Endothelial cell of umbilical vein (primary cell): Measurements from ENCODE around the gene FZR1. TPM values are rescaled to one million over a fixed set of nuclear protein-coding genes. Genes with fewer than 3 reads are reported as not detected.
A peak's percentile ranks its signal among the peaks of the same experiment; 100 is the strongest.

Experiments
- BruUV-seq: library from RNA; stranded (reverse); fragments of 400-500 nt; replicated peaks from 2 replicates; lab custom pipeline; 2021; lab: Mats Ljungman, UMichigan
- CTCF ChIA-PET: fragments of 300-600, 350-600 bp; sonication (Branson Sonifier 250); formaldehyde crosslinking; loops from one replicate; lab custom pipeline; 2021; ENCODE audit warnings: antibody characterized with exemption, inconsistent platforms; lab: Charles Lee
- POLR2A ChIA-PET: fragments of 300-600, 350-600 bp; sonication (Branson Sonifier 250); formaldehyde crosslinking; loops from one replicate; lab custom pipeline; 2021; ENCODE audit warnings: antibody characterized with exemption, inconsistent platforms; lab: Charles Lee
- DNase-seq: peaks from one replicate; pipeline ENCODE4 v3.0.0-alpha.2; 2011; ENCODE audit warnings: low read depth, low spot score
- FAIRE-seq: peaks from 2 replicates; lab custom pipeline; 2011; peaks lifted over from hg19 to GRCh38; lab: Jason Lieb, UNC
- H2AFZ ChIP-seq: 2 replicates; pipeline ENCODE4 v1.6.0; 2012; ENCODE audit warnings: low read depth, low read length, control low read depth, inconsistent platforms
- H3K27ac ChIP-seq: 2 replicates; pipeline ENCODE4 v1.5.1; 2011; ENCODE audit warnings: low read depth, mild to moderate bottlenecking, control low read depth, low read length, moderate library complexity; ENCODE audit not compliant: insufficient read depth
- H3K27me3 ChIP-seq, 2 experiments: 2 replicates each; pipeline versions ENCODE4 v1.6.0 to v1.6.1; 2011; ENCODE audit warnings: low read length in 2 of 2, mixed read lengths in 1 of 2; ENCODE audit not compliant: control insufficient read depth in 2 of 2, insufficient read depth in 2 of 2
- H3K36me3 ChIP-seq, 2 experiments: 2 replicates in 1 of 2; 3 replicates in 1 of 2; pipeline ENCODE4 v1.5.1; 2011; ENCODE audit warnings: low read length in 2 of 2, mild to moderate bottlenecking in 1 of 2, moderate library complexity in 1 of 2; ENCODE audit not compliant: control insufficient read depth in 2 of 2, insufficient read depth in 2 of 2; ENCODE audit errors: extremely low read depth in 1 of 2
- H3K4me1 ChIP-seq: 3 replicates; pipeline ENCODE4 v1.5.1; 2011; ENCODE audit warnings: mild to moderate bottlenecking, low read length; ENCODE audit not compliant: control insufficient read depth, insufficient read depth; ENCODE audit errors: extremely low read depth
- H3K4me2 ChIP-seq: 2 replicates; pipeline ENCODE4 v1.6.1; 2011; ENCODE audit warnings: low read length, control low read depth, mixed read lengths; ENCODE audit not compliant: insufficient read depth
- H3K4me3 ChIP-seq, 3 experiments: fragments of 200-600 bp in 1 of 3; sonication (generic), shearing (Covaris generic) in 1 of 3; replicated peaks in 1 of 3; 2 replicates each; pipeline ENCODE4 v1.5.1; 2011 to 2016; ENCODE audit warnings: control low read depth in 3 of 3, low read length in 3 of 3, mild to moderate bottlenecking in 2 of 3, inconsistent platforms in 1 of 3, low read depth in 1 of 3, moderate library complexity in 1 of 3; ENCODE audit not compliant: insufficient read depth in 1 of 3
- H3K79me2 ChIP-seq: 2 replicates; pipeline ENCODE4 v1.6.0; 2012; ENCODE audit warnings: low read length, inconsistent platforms; ENCODE audit not compliant: control insufficient read depth, insufficient read depth
- H3K9ac ChIP-seq: replicated peaks from 2 replicates; pipeline ENCODE3; 2011; ENCODE audit warnings: low read length, control low read depth; ENCODE audit not compliant: insufficient read depth; ENCODE audit errors: extremely low read depth
- H3K9me1 ChIP-seq: replicated peaks from 3 replicates; pipeline ENCODE4 v1.6.0; 2011; ENCODE audit warnings: mild to moderate bottlenecking, low read length; ENCODE audit not compliant: control insufficient read depth, insufficient read depth; ENCODE audit errors: extremely low read depth
- H3K9me3 ChIP-seq: replicated peaks from 2 replicates; pipeline ENCODE4 v1.5.1; 2012; ENCODE audit warnings: low read length, inconsistent platforms; ENCODE audit not compliant: control insufficient read depth, insufficient read depth
- H4K20me1 ChIP-seq: replicated peaks from 2 replicates; pipeline ENCODE3; 2011; ENCODE audit warnings: mild to moderate bottlenecking, low read length; ENCODE audit not compliant: control insufficient read depth, insufficient read depth; ENCODE audit errors: extremely low read depth
- CTCF ChIP-seq, 2 donors: IDR thresholded peaks; 1 replicate in 1 of 2; 2 replicates in 1 of 2; pipeline ENCODE4 v1.5.1; 2011; ENCODE audit warnings: low read length in 2 of 2, mild to moderate bottlenecking in 2 of 2, moderate library complexity in 2 of 2, control low read depth in 1 of 2, inconsistent platforms in 1 of 2, low read depth in 1 of 2; ENCODE audit not compliant: insufficient read depth in 1 of 2; ENCODE audit errors: extremely low read depth in 1 of 2
- EZH2 ChIP-seq: IDR thresholded peaks from 2 replicates; pipeline ENCODE4 v1.6.1; 2012; ENCODE audit warnings: borderline replicate concordance, low read depth, mild to moderate bottlenecking, moderate library complexity, low read length, inconsistent platforms; ENCODE audit not compliant: severe bottlenecking
- FOS ChIP-seq: IDR thresholded peaks from 2 replicates; pipeline ENCODE4 v1.6.1; 2011; ENCODE audit warnings: mild to moderate bottlenecking, low read length, moderate library complexity, borderline replicate concordance; ENCODE audit not compliant: insufficient read depth
- GATA2 ChIP-seq: IDR thresholded peaks from 2 replicates; pipeline ENCODE4 v1.7.0; 2011; ENCODE audit warnings: low read depth, mild to moderate bottlenecking, moderate library complexity, mixed read lengths, low read length; ENCODE audit not compliant: insufficient read length, insufficient read depth
- JUN ChIP-seq: IDR thresholded peaks from 2 replicates; pipeline ENCODE4 v1.6.1; 2011; ENCODE audit warnings: borderline replicate concordance, low read depth; ENCODE audit not compliant: insufficient read length, insufficient read depth
- MAX ChIP-seq: IDR thresholded peaks from 2 replicates; pipeline ENCODE4 v1.6.1; 2011; ENCODE audit not compliant: insufficient read depth, insufficient read length
- MYC ChIP-seq: IDR thresholded peaks from one replicate; pipeline ENCODE4 v1.6.1; 2011; ENCODE audit warnings: mild to moderate bottlenecking, low read depth, low read length
- POLR2A ChIP-seq: IDR thresholded peaks from 2 replicates; pipeline ENCODE4 v1.6.1; 2012; ENCODE audit warnings: low read depth, mild to moderate bottlenecking, control low read depth, low read length
- POLR2AphosphoS5 ChIP-seq: IDR thresholded peaks from 2 replicates; pipeline ENCODE4 v1.6.1; 2012; ENCODE audit warnings: low read depth, mild to moderate bottlenecking, control low read depth, low read length, moderate library complexity; ENCODE audit not compliant: insufficient read depth
- dilution Hi-C: fragments of 300-500 bp; cut with MboI; formaldehyde crosslinking; loops from one replicate; pipeline ENCODE4 v1.15.0; 2019; ENCODE audit warnings: low sequenced_read_pairs; ENCODE audit not compliant: extremely low pct_ligation_motif_present
- intact Hi-C: fragments of 100-400 bp; cut with micrococcal nuclease; formaldehyde crosslinking; loops from one replicate; pipeline ENCODE4 v1.10.0; 2022
- polyA plus RNA-seq, 4 experiments: library from polyadenylated mRNA; depleted of rRNA in 3 of 4; stranded (reverse) in 3 of 4; unstranded in 1 of 4; fragments of >200 nt; gene quantifications; 2 replicates each; pipeline versions ENCODE4 v1.2.1 to v1.2.3, GENCODE V29; 2011 to 2012; ENCODE audit warnings: missing spikeins in 1 of 4
- total RNA-seq: library from RNA; stranded (reverse); gene quantifications from 2 replicates; pipeline ENCODE4 v1.2.3, GENCODE V29; 2021

Gene FZR1
- total and polyA plus RNA-seq, 2 donors (not counting 3 experiments of a cell fraction or from before 2014, with no cell fraction given): 35.9 to 60.4 TPM

- CTCF ChIA-PET: interaction anchor here (0.6 to 1.1 kb wide), 4 partner anchors 15 to 195 kb away, joined by 3 to 15 read pairs (median 4); no protein-coding TSS in a partner anchor
- Histone ChIP-seq H3K9me3 (no peaks in the 10 kb centered on the region), H2AFZ (peak within 1 kb of the TSS; percentile 85), H4K20me1 (no peaks in the 10 kb centered on the region), H3K27ac (peak within 1 kb of the TSS; percentile 87), H3K4me3 (peak within 1 kb of the TSS; percentile 73 to 87 (median 80)), H3K27me3 (no peaks in the 10 kb centered on the region), H3K9me1 (no peaks in the 10 kb centered on the region), H3K36me3 (peaks cover 0 to 8% of the 10 kb centered on the region in 2 experiments), H3K9ac (peak within 1 kb of the TSS; percentile 91), H3K4me1 (peaks cover 9% of the 10 kb centered on the region), H3K79me2 (peaks cover 28% of the 10 kb centered on the region), H3K4me2 (peak within 1 kb of the TSS; percentile 87)
- no peak for TF ChIP-seq GATA2
- TF ChIP-seq POLR2A: peak; percentile 92
- TF ChIP-seq FOS: no peak
- no peak for TF ChIP-seq JUN
- peak; percentile 93 for TF ChIP-seq MAX
- peak; percentile 93 for TF ChIP-seq POLR2AphosphoS5
- no peak for TF ChIP-seq EZH2
- peak; percentile 34 for TF ChIP-seq MYC
- no peak for TF ChIP-seq CTCF (IDR thresholded peaks at IDR 0.05; ENCODE audit: extremely low read depth in 1 of 2, insufficient read depth in 1 of 2, low read depth in 1 of 2, low read length in 2 of 2)
- intact Hi-C loops (no loop called here), dilution Hi-C loops (no loop called here)
- POLR2A ChIA-PET: no interaction called here
- FAIRE-seq (peak; percentile 100), DNase-seq (peak; percentile 98)
- no TSS peak for BruUV-seq
Measured at GRCh38 chr19:3500429-3501101, 5.5 kb upstream of the FZR1 start, which contains the start of gene DOHH. DOHH (minus strand) TSS chr19:3500674; CDS start chr19:3496814, 3,860 bp downstream.
